Gastrocnemius medialis (tissue), 4 donors: Measurements from ENCODE around the gene SPON2.

Experiments
- POLR2A ChIP-seq, 2 donors: fragments of 450-650 bp; IDR thresholded peaks; one replicate each; pipeline ENCODE4 v1.6.1; 2017; ENCODE audit warnings: antibody characterized with exemption in 2 of 2, mild to moderate bottlenecking in 2 of 2, moderate library complexity in 2 of 2
- TF ChIP-seq, protein P1 (sequence below), 5 experiments: fragments of 450-650 bp in 3 of 5; fragments of 200-600 bp in 2 of 5; sonication (generic) in 2 of 5; IDR thresholded peaks in 4 of 5; conservative IDR thresholded peaks in 1 of 5; 1 replicate in 4 of 5; 2 replicates in 1 of 5; pipeline ENCODE4 v1.5.1; 2016 to 2019; ENCODE audit warnings: antibody characterized with exemption in 5 of 5, mild to moderate bottlenecking in 3 of 5, moderate library complexity in 3 of 5

DNA sequence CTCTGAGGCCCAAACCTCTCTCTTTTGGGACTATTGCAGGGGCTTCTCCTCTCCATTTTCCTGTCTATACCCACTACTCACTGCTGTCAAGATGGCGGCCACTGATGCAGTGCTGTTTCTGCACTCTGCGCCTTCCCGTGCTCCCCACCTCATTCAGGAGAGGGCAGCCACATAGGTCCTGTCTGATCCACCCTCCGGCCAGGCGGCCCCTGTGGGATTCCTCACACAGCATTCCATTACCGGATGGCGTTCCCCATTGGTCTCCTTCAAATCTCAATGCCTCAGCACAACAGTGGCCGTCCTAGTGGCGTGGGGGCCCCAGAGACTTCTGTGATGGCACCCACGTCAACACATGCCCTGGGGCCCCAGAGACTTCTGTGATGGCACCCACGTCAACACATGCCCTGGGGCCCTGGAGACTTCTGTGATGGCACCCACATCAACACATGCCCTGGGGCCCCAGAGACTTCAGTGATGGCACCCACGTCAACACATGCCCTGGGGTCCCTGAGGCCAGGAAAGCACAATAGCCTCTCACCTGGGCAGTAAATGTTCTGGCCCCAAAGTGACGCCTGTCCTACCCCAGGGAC, 7.3 kb downstream of the SPON2 start:
- TF ChIP-seq, protein P1, sequence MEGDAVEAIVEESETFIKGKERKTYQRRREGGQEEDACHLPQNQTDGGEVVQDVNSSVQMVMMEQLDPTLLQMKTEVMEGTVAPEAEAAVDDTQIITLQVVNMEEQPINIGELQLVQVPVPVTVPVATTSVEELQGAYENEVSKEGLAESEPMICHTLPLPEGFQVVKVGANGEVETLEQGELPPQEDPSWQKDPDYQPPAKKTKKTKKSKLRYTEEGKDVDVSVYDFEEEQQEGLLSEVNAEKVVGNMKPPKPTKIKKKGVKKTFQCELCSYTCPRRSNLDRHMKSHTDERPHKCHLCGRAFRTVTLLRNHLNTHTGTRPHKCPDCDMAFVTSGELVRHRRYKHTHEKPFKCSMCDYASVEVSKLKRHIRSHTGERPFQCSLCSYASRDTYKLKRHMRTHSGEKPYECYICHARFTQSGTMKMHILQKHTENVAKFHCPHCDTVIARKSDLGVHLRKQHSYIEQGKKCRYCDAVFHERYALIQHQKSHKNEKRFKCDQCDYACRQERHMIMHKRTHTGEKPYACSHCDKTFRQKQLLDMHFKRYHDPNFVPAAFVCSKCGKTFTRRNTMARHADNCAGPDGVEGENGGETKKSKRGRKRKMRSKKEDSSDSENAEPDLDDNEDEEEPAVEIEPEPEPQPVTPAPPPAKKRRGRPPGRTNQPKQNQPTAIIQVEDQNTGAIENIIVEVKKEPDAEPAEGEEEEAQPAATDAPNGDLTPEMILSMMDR (IDR thresholded peaks at IDR 0.05 in 4 of 5, conservative IDR thresholded peaks at IDR 0.05 in 1 of 5) = no peak
- no peak for TF ChIP-seq POLR2A (IDR thresholded peaks at IDR 0.05)
